ENCODE measurements around the gene ABCB11. TPM values are rescaled to one million over a fixed set of nuclear protein-coding genes. Genes with fewer than 3 reads are reported as not detected.
A peak's percentile ranks its signal among the peaks of the same experiment; 100 is the strongest.
"Not testable (repeated sequence)": the region's sequence is repeated elsewhere in the genome, so short reads cannot be mapped to it uniquely, and the experiment has no call there.

The ABCB11 gene
- total and polyA plus RNA-seq, 8 donors, result 0.18 to 0.58 TPM; not detected in 6

DNA sequence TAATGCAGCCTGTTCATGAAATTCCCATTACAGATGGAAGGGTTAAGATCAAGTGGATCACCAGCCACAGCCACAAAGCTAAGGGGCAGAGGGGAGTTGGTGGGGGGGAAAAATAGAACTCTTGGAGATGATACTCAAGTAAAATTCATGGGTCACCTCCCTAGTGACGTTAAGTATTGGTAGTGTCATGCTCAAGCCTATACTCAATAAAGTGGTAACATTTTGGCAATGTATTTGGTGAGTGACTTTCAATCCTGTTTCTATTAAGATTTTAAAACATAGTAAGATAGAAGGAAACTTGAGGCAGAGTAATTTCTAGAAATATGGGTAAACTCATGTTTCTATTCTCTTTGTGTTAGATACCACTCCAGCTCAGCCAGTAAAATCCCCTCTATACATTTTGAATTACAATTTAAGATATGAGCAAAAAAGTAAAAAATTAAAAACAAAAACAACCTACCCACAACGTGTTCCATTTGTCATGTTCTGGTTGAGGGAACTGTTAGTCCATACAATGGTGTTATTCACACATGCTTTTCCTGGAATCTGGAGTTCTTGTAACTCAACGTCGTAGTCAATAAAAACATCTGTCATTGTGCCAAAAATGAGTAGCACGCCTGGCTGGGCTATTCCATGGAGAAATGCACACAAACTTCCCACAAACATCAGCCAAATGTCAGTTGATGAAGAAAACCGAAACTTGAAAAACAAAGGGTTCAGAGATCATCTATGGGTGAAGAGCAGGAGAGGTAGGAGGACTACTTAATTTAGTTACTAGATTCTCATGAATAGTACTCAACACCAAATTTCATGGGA lies 18.1 kb downstream of the ABCB11 start:
- no peak for DNase-seq
- no peaks in the 10 kb centered on the region for H3K9me3 ChIP-seq
- no peaks in the 10 kb centered on the region for H3K27me3 ChIP-seq
- H3K27ac ChIP-seq, result peak overlapping the region in 2 of 5 donors; percentile 8 to 38
- no peak overlapping the region for H3K4me3 ChIP-seq
- 56 to 78% (median 67%) methylated on average over 6 of the region's 6 CpGs for WGBS, 5 donors
- H3K4me1 ChIP-seq, result peaks cover 0 to 5% (median 0%) of the 10 kb centered on the region in 4 donors
- intact Hi-C loops (cut with DNase I; ENCODE audit: low total_unique reads), result no loop called here
- TF ChIP-seq POLR2A (IDR thresholded peaks at IDR 0.05) (no peak), POLR2AphosphoS5 (IDR thresholded peaks at IDR 0.05) (no peak), EP300 (IDR thresholded peaks at IDR 0.05) (no peak)
- TF ChIP-seq, protein P1, sequence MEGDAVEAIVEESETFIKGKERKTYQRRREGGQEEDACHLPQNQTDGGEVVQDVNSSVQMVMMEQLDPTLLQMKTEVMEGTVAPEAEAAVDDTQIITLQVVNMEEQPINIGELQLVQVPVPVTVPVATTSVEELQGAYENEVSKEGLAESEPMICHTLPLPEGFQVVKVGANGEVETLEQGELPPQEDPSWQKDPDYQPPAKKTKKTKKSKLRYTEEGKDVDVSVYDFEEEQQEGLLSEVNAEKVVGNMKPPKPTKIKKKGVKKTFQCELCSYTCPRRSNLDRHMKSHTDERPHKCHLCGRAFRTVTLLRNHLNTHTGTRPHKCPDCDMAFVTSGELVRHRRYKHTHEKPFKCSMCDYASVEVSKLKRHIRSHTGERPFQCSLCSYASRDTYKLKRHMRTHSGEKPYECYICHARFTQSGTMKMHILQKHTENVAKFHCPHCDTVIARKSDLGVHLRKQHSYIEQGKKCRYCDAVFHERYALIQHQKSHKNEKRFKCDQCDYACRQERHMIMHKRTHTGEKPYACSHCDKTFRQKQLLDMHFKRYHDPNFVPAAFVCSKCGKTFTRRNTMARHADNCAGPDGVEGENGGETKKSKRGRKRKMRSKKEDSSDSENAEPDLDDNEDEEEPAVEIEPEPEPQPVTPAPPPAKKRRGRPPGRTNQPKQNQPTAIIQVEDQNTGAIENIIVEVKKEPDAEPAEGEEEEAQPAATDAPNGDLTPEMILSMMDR (IDR thresholded peaks at IDR 0.05), result no peak
- H3K36me3 ChIP-seq, result no peaks in the 10 kb centered on the region

DNA sequence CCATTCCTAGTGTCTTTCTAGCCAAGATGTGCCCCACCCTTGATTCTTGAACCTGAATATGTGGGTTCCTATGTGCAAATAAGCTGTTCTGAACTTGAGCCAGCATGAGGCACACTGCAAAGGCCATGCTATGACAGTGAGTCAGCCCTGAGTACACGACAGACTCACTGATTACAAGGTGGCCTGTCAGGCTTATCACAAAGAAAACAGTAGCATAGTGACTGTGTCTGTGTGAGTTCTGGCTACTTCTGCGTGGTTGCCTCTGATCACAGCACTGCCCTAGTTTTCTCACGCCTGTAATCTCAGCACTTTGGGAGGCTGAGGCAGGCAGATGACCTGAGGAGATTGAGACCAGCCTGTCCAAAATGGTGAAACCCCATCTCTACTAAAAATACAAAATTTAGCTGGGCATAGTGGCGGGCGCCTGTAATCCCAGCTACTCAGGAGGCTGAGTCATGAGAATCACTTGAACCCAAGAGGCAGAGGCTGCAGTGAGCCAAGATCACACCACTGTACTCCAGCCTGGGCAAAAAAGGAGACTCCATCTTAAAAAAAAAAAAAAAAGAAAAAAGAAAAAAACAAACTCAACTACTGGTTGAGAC lies 18.8 kb downstream of the ABCB11 start:
- H3K4me3 ChIP-seq; H3K27me3 ChIP-seq; H3K9me3 ChIP-seq; intact Hi-C loops (cut with DNase I; ENCODE audit: low total_unique reads); H3K4me1 ChIP-seq; H3K36me3 ChIP-seq: not testable (repeated sequence)
- peak overlapping the region in 2 of 5 donors; percentile 8 to 38 for H3K27ac ChIP-seq
- TF ChIP-seq POLR2AphosphoS5 (IDR thresholded peaks at IDR 0.05), result peak in 2 of 3 donors; percentile 71 to 79
- 42 to 53% (median 45%) methylated on average over 5 of the region's 5 CpGs for WGBS, 5 donors
- peak; percentile 46 to 81 for DNase-seq

DNA sequence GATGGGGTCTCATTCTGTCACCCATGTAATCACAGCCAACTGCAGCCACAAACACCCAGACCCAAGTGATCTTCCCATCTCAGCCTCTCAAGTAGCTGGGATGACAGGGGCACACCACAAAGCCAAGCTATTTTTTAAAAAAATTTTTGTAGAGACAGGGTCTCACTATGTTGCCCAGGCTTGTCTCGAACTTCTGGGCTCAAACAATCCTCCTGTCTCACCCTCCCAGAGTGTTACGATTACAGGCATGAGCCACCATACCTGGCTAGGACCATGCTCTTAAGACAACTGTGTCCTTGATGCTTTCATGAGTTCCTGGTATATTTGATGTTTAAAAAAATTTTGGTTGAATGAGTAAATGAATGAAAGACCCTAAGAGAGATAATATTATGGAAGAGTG lies 19.4 kb downstream of the ABCB11 start:
- no peak for DNase-seq
- no peak for TF ChIP-seq POLR2A (IDR thresholded peaks at IDR 0.05)
- no peak for TF ChIP-seq EP300 (IDR thresholded peaks at IDR 0.05)
- TF ChIP-seq, protein P1 (IDR thresholded peaks at IDR 0.05), result no peak
- TF ChIP-seq POLR2AphosphoS5 (IDR thresholded peaks at IDR 0.05), result no peak
- Histone ChIP-seq H3K4me1 (peaks cover 0 to 5% (median 0%) of the 10 kb centered on the region in 4 donors), H3K27me3 (no peaks in the 10 kb centered on the region), H3K4me3 (no peak overlapping the region), H3K9me3 (no peaks in the 10 kb centered on the region), H3K27ac (no peak overlapping the region), H3K36me3 (no peaks in the 10 kb centered on the region)
- intact Hi-C loops (cut with DNase I; ENCODE audit: low total_unique reads), result no loop called here
- WGBS, 5 donors, result 83 to 95% (median 91%) methylated on average over 2 of the region's 2 CpGs

DNA sequence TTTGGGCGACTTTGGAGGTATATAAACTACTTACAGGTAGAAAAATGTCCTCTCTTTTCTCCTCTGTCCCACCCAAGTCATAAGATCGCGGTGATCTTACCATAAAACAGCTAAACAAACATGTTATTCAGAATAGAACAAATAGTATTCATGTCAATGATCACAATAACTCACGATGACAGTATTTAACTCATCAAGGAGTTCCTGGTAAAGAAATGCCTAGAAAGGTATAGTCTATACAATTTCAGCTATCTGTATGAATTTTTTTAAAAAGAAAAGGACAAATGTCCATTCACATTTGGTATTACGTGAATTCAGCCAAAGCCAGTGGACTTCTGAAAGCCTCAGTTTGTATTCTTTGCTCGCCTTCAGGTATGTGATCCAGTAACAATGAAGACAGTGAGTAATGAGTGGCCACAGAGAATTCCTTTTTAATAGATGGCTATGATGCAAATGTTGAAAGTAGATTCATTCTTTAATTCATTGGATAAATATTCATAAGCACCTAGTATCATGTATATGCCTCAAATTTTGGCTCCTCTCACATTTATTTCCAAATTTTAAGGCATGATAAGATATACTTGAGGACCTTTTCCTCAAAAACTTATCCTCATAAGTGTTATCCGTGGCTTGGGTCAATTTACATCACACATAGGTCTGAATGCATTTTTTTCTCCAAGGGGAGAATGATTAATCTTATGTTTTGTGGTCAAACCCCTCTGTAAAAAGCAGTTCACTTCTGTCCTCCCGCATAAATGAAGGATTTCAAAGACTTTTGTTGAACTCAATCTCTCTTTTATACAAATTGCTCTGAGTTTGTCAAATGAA lies 20.3 kb downstream of the ABCB11 start:
- no peak overlapping the region for H3K4me3 ChIP-seq
- TF ChIP-seq, protein P1 (IDR thresholded peaks at IDR 0.05), result no peak
- no peak for TF ChIP-seq POLR2AphosphoS5 (IDR thresholded peaks at IDR 0.05)
- TF ChIP-seq POLR2A (IDR thresholded peaks at IDR 0.05), result no peak
- TF ChIP-seq EP300 (IDR thresholded peaks at IDR 0.05), result no peak
- no peaks in the 10 kb centered on the region for H3K36me3 ChIP-seq
- no peak overlapping the region for H3K27ac ChIP-seq
- no peaks in the 10 kb centered on the region for H3K27me3 ChIP-seq
- DNase-seq, result no peak
- peaks cover 0 to 5% (median 0%) of the 10 kb centered on the region in 4 donors for H3K4me1 ChIP-seq
- no peaks in the 10 kb centered on the region for H3K9me3 ChIP-seq
- intact Hi-C loops (cut with DNase I; ENCODE audit: low total_unique reads), result no loop called here
- 66 to 74% (median 69%) methylated on average over 8 of the region's 8 CpGs for WGBS, 5 donors

All from stomach (tissue), 9 donors.